DND-41 (cell line): ENCODE measurements around the gene FANCD2OS.

Source experiments
- ATAC-seq: fragments of 200-7000 bp; cut with Tn5 transposase; 3 replicates; pipeline ENCODE4 v1.9.1; 2021; ENCODE audit warnings: low read depth; ENCODE audit not compliant: insufficient read depth
- DNase-seq: peaks from one replicate; pipeline ENCODE4 v3.0.0-alpha.2; 2020
- H2AFZ ChIP-seq: 2 replicates; pipeline ENCODE4 v1.6.0; 2012; ENCODE audit warnings: low read depth, low read length
- H3K27ac ChIP-seq: 2 replicates; pipeline ENCODE4 v1.5.1; 2012; ENCODE audit warnings: low read length, inconsistent platforms
- H3K27me3 ChIP-seq: fragments of 200-600 bp; sonication (generic); 2 replicates; pipeline ENCODE4 v1.6.0; 2012; ENCODE audit warnings: low read length, mild to moderate bottlenecking, inconsistent platforms; ENCODE audit not compliant: insufficient read depth, poor library complexity
- H3K36me3 ChIP-seq: 2 replicates; pipeline ENCODE4 v1.5.1; 2012; ENCODE audit warnings: low read length, inconsistent platforms; ENCODE audit not compliant: insufficient read depth
- H3K4me1 ChIP-seq: 2 replicates; pipeline ENCODE4 v1.5.1; 2012; ENCODE audit warnings: mild to moderate bottlenecking, low read length; ENCODE audit not compliant: insufficient read depth
- H3K4me2 ChIP-seq: 2 replicates; pipeline ENCODE4 v1.6.0; 2012; ENCODE audit warnings: mild to moderate bottlenecking, moderate library complexity, low read length, inconsistent platforms; ENCODE audit not compliant: insufficient read depth
- H3K4me3 ChIP-seq, 2 experiments: fragments of 200-600 bp in 1 of 2; shearing (Covaris generic) in 1 of 2; 2 replicates each; pipeline ENCODE4 v1.5.1; 2012 to 2016; ENCODE audit warnings: inconsistent platforms in 2 of 2, low read length in 2 of 2, mild to moderate bottlenecking in 2 of 2, low read depth in 1 of 2, moderate library complexity in 1 of 2
- H3K79me2 ChIP-seq: 2 replicates; pipeline ENCODE4 v1.6.0; 2012; ENCODE audit warnings: low read length, inconsistent platforms; ENCODE audit not compliant: insufficient read depth
- H3K9ac ChIP-seq: 2 replicates; pipeline ENCODE4 v1.6.0; 2012; ENCODE audit warnings: low read depth, mild to moderate bottlenecking, inconsistent platforms, low read length, moderate library complexity
- H3K9me3 ChIP-seq: 2 replicates; pipeline ENCODE4 v1.5.1; 2012; ENCODE audit warnings: low read length, moderate library complexity, mild to moderate bottlenecking, inconsistent platforms; ENCODE audit not compliant: insufficient read depth, severe bottlenecking
- H4K20me1 ChIP-seq: 2 replicates; pipeline ENCODE4 v1.6.0; 2012; ENCODE audit warnings: low read length; ENCODE audit not compliant: insufficient read depth
- EZH2 ChIP-seq: IDR thresholded peaks from 3 replicates; pipeline ENCODE4 v1.6.1; 2012; ENCODE audit warnings: borderline replicate concordance, low read depth, mild to moderate bottlenecking, moderate library complexity, low read length, inconsistent platforms; ENCODE audit not compliant: severe bottlenecking
- TF ChIP-seq, protein P1 (sequence below): IDR thresholded peaks from 2 replicates; pipeline ENCODE4 v1.5.1; 2012; ENCODE audit warnings: borderline replicate concordance, low read length, moderate library complexity, mild to moderate bottlenecking; ENCODE audit not compliant: poor library complexity, severe bottlenecking; ENCODE audit errors: extremely low read depth

Gene FANCD2OS

DNA sequence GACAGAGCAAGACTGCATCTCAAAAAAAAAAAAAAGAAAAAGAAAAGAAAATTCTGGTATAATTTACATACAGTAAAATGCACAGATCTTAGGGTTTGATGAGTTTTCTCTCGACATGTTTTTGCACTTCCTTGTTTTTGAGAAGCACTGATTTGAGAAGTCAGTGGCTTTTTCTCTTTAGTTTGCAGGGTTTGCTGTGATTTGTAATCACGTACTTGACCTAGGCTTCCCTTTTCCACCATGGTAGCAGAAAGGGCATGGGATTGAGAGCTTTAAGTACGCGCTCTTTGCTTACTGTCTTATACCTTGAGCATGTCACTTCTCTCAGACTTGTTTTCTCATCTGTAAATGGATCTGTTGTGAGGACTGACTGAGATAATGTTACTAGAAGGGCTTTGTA lies 37.6 kb upstream of the FANCD2OS start:
- no peak for TF ChIP-seq EZH2
- TF ChIP-seq, protein P1, sequence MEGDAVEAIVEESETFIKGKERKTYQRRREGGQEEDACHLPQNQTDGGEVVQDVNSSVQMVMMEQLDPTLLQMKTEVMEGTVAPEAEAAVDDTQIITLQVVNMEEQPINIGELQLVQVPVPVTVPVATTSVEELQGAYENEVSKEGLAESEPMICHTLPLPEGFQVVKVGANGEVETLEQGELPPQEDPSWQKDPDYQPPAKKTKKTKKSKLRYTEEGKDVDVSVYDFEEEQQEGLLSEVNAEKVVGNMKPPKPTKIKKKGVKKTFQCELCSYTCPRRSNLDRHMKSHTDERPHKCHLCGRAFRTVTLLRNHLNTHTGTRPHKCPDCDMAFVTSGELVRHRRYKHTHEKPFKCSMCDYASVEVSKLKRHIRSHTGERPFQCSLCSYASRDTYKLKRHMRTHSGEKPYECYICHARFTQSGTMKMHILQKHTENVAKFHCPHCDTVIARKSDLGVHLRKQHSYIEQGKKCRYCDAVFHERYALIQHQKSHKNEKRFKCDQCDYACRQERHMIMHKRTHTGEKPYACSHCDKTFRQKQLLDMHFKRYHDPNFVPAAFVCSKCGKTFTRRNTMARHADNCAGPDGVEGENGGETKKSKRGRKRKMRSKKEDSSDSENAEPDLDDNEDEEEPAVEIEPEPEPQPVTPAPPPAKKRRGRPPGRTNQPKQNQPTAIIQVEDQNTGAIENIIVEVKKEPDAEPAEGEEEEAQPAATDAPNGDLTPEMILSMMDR, result no peak
- ATAC-seq, result no peak
- Histone ChIP-seq H3K36me3 (peaks cover 69% of the 10 kb centered on the region), H3K9ac (no peak overlapping the region), H3K4me1 (peaks cover 46% of the 10 kb centered on the region), H3K4me3 (no peak overlapping the region; a peak in 1 of 4 replicates), H3K27ac (no peak overlapping the region), H3K27me3 (no peaks in the 10 kb centered on the region), H3K9me3 (no peaks in the 10 kb centered on the region), H3K4me2 (peak overlapping the region; percentile 47; the same call in 1 of the 2 replicates), H4K20me1 (peaks cover 49% of the 10 kb centered on the region), H2AFZ (no peak overlapping the region), H3K79me2 (peaks cover 73% of the 10 kb centered on the region)
- no peak for DNase-seq

DNA sequence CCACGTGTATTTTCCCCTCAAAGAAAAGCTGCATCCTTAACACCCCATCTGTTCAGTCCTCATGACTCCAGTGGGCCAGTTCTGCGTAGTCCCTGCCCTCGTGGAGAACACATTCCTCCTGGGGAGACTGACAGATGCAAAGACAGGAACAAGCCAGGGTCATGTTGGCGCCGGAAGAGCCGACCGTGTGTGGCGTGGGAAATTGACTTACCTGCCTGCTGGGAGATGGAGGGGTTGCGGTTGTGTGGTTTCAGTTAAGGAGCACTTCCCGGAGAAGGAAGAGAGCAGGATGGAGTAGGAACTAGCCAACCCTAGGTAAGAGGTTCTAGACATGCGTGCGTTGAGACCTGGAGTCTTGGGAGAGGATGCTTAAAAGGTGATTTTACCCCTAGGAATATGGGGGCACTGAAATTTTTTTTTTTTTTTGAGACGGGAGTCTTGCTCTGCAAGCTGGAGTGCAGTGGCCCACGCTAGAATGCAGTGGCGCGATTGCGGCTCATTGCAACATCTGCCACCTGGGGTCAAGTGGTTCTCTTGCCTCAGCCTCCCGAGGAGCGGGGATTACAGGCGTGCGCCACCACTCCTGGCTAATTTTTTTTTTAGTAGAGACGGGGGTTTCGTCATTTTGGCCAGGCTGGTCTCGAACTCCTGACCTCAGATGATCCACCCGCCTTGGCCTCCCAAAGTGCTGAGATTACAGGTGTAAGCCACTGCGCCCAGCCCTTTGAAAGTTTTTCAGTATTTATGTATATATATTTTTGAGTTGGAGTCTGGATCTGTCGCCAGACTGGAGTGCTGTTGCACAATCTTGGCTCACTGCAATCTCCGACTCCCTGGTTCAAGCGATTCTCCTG lies 34.9 kb upstream of the FANCD2OS start:
- peak overlapping the region; percentile 56 to 87; a peak in 3 of 4 replicates for H3K4me3 ChIP-seq
- peaks cover 46% of the 10 kb centered on the region for H3K4me1 ChIP-seq
- peaks cover 64% of the 10 kb centered on the region for H3K79me2 ChIP-seq
- H2AFZ ChIP-seq, result no peak overlapping the region
- H3K9me3 ChIP-seq, result no peaks in the 10 kb centered on the region
- H3K27ac ChIP-seq, result peak overlapping the region; percentile 70
- no peaks in the 10 kb centered on the region for H3K27me3 ChIP-seq
- peak overlapping the region; percentile 87 for H3K9ac ChIP-seq
- H4K20me1 ChIP-seq, result peaks cover 42% of the 10 kb centered on the region
- peak overlapping the region; percentile 87 for H3K4me2 ChIP-seq
- H3K36me3 ChIP-seq, result peaks cover 43% of the 10 kb centered on the region
- no peak for TF ChIP-seq EZH2
- TF ChIP-seq, protein P1, result no peak
- peak; percentile 46 for ATAC-seq
- peak; percentile 57 for DNase-seq

DNA sequence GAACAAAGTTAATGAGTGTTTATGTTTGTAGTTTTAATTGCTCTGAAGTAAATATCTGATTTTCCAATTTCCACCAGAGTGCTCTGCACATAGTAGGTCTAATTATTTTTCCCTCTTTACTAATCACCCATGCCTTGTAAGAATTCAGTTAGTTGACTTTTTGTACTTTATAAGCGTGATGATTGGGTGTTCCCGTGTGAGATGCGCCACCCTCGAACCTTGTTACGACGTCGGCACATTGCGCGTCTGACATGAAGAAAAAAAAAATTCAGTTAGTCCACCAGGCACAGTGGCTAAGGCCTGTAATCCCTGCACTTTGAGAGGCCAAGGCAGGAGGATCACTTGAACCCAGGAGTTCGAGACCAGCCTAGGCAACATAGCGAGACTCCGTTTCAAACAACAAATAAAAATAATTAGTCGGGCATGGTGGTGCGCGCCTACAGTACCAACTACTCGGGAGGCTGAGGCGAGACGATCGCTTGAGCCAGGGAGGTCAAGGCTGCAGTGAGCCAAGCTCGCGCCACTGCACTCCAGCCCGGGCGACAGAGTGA lies 33.0 kb upstream of the FANCD2OS start:
- ATAC-seq (no peak), DNase-seq (no peak)
- H3K79me2 ChIP-seq, result peaks cover 47% of the 10 kb centered on the region
- peaks cover 26% of the 10 kb centered on the region for H3K36me3 ChIP-seq
- peak overlapping the region; percentile 87 for H3K4me2 ChIP-seq
- TF ChIP-seq EZH2, result no peak
- TF ChIP-seq, protein P1, result no peak
- peaks cover 39% of the 10 kb centered on the region for H3K4me1 ChIP-seq
- H3K27me3 ChIP-seq, result no peaks in the 10 kb centered on the region
- peak overlapping the region; percentile 87 for H3K9ac ChIP-seq
- H2AFZ ChIP-seq, result peak overlapping the region; percentile 86
- no peaks in the 10 kb centered on the region for H3K9me3 ChIP-seq
- peaks cover 29% of the 10 kb centered on the region for H4K20me1 ChIP-seq
- H3K27ac ChIP-seq, result peak overlapping the region; percentile 79
- H3K4me3 ChIP-seq, result peak overlapping the region in 1 of 2 experiments; percentile 87; a peak in 2 of 4 replicates
